HCT116 (cell line): ENCODE results near the gene ZNF674. TPM values are rescaled to one million over a fixed set of nuclear protein-coding genes. Genes with fewer than 3 reads are reported as not detected.

Source experiments
- ATAC-seq: fragments of 200-7000 bp; cut with Tn5 transposase; 2 replicates; pipeline ENCODE4 v1.9.1; 2020; ENCODE audit warnings: mild to moderate bottlenecking, moderate library complexity
- BruUV-seq: library from RNA; stranded (reverse); fragments of 400-500 nt; replicated peaks from 2 replicates; lab custom pipeline; 2021; lab: Mats Ljungman, UMichigan
- CTCF ChIA-PET: fragments of 300-600 bp; sonication (Branson Sonifier 250); formaldehyde crosslinking; loops from one replicate; lab custom pipeline; 2021; ENCODE audit warnings: antibody characterized with exemption; lab: Charles Lee
- POLR2A ChIA-PET: fragments of 300-600, 350-600 bp; sonication (Branson Sonifier 250); formaldehyde crosslinking; loops from one replicate; lab custom pipeline; 2021; ENCODE audit warnings: antibody characterized with exemption; lab: Charles Lee
- RAD21 ChIA-PET, 2 experiments: fragments of 300-600 bp; sonication (Branson Sonifier 250); formaldehyde crosslinking; loops; one replicate each; lab custom pipeline; 2023; ENCODE audit warnings: low total read pairs in 2 of 2; ENCODE audit not compliant: uncharacterized antibody in 2 of 2, unreplicated experiment in 2 of 2, low non-redundant PET in 1 of 2; lab: Charles Lee
- DNase-seq: peaks from one replicate; pipeline ENCODE4 v3.0.0-alpha.2; 2010; ENCODE audit warnings: low read depth, low spot score
- H2AFZ ChIP-seq: fragments of 200-600 bp; shearing (Covaris generic), sonication (generic); 2 replicates; pipeline ENCODE4 v1.6.1; 2017; ENCODE audit warnings: low read depth, mixed run types, mixed read lengths, antibody characterized with exemption, low read length; ENCODE audit not compliant: poor library complexity, severe bottlenecking
- H3K27ac ChIP-seq: 2 replicates; pipeline ENCODE4 v1.5.1; 2012; ENCODE audit warnings: low read depth, low read length
- H3K27me3 ChIP-seq: fragments of 200-600 bp; sonication (generic); 2 replicates; pipeline ENCODE4 v1.6.1; 2016; ENCODE audit warnings: mixed run types, low read length, mixed read lengths; ENCODE audit not compliant: insufficient read depth
- H3K36me3 ChIP-seq, 2 experiments: fragments of 200-500 bp in 1 of 2; fragments of 200-600 bp in 1 of 2; sonication (Bioruptor generic) in 1 of 2; sonication (generic) in 1 of 2; 2 replicates each; pipeline versions ENCODE4 v1.5.1 to v1.6.1; 2014 to 2016; ENCODE audit warnings: low read length in 2 of 2, inconsistent platforms in 1 of 2, mixed read lengths in 1 of 2, mixed run types in 1 of 2; ENCODE audit not compliant: insufficient read depth in 2 of 2, control insufficient read depth in 1 of 2
- H3K4me1 ChIP-seq, 2 experiments: fragments of 200-600 bp in 1 of 2; sonication (generic) in 1 of 2; 2 replicates each; pipeline versions ENCODE4 v1.5.1 to v1.6.1; 2012 to 2017; ENCODE audit warnings: low read length in 2 of 2, inconsistent platforms in 1 of 2, mild to moderate bottlenecking in 1 of 2, mixed read lengths in 1 of 2, mixed run types in 1 of 2, moderate library complexity in 1 of 2; ENCODE audit not compliant: insufficient read depth in 2 of 2, control insufficient read depth in 1 of 2
- H3K4me2 ChIP-seq: fragments of 200-600 bp; sonication (generic); 2 replicates; pipeline ENCODE4 v1.6.1; 2017; ENCODE audit warnings: mixed run types, low read length, mixed read lengths
- H3K4me3 ChIP-seq, 2 experiments: fragments of 200-600 bp in 1 of 2; sonication (generic) in 1 of 2; replicated peaks in 1 of 2; 2 replicates each; pipeline ENCODE4 v1.5.1; 2011 to 2016; ENCODE audit warnings: low read length in 2 of 2, control low read depth in 1 of 2, low read depth in 1 of 2, mild to moderate bottlenecking in 1 of 2, mixed read lengths in 1 of 2, mixed run types in 1 of 2
- H3K79me2 ChIP-seq: fragments of 200-600 bp; sonication (generic); 2 replicates; pipeline ENCODE4 v1.6.1; 2017; ENCODE audit warnings: mild to moderate bottlenecking, mixed run types, low read length, moderate library complexity, mixed read lengths; ENCODE audit not compliant: insufficient read depth
- H3K9ac ChIP-seq: fragments of 200-600 bp; sonication (generic); 2 replicates; pipeline ENCODE4 v1.6.1; 2016; ENCODE audit warnings: low read length, mixed read lengths
- H3K9me2 ChIP-seq: fragments of 200-600 bp; sonication (generic), shearing (Covaris generic); 2 replicates; pipeline ENCODE4 v1.6.1; 2017; ENCODE audit warnings: mixed run types, mild to moderate bottlenecking, moderate library complexity; ENCODE audit not compliant: insufficient read depth
- H3K9me3 ChIP-seq, 2 experiments: fragments of 200-500 bp in 1 of 2; fragments of 200-600 bp in 1 of 2; sonication (Bioruptor generic) in 1 of 2; sonication (generic) in 1 of 2; 2 replicates each; pipeline ENCODE4 v1.6.1; 2014 to 2017; ENCODE audit warnings: low read length in 2 of 2, mixed read lengths in 2 of 2, inconsistent platforms in 1 of 2, low read depth in 1 of 2, mild to moderate bottlenecking in 1 of 2, mixed run types in 1 of 2, moderate library complexity in 1 of 2; ENCODE audit not compliant: control insufficient read depth in 1 of 2, insufficient read depth in 1 of 2
- H4K20me1 ChIP-seq: fragments of 200-600 bp; sonication (generic), shearing (Covaris generic); 2 replicates; pipeline ENCODE4 v1.6.1; 2017; ENCODE audit warnings: mixed run types, mild to moderate bottlenecking, moderate library complexity; ENCODE audit not compliant: insufficient read depth
- CBX3 ChIP-seq: IDR thresholded peaks from 2 replicates; pipeline ENCODE4 v1.6.1; 2012; ENCODE audit warnings: low read depth
- CEBPB ChIP-seq: IDR thresholded peaks from 2 replicates; pipeline ENCODE4 v1.6.1; 2012; ENCODE audit warnings: low read depth
- ELF1 ChIP-seq: IDR thresholded peaks from 2 replicates; pipeline ENCODE4 v1.6.1; 2012; ENCODE audit warnings: low read depth, borderline replicate concordance
- EZH2 ChIP-seq: fragments of 200-600 bp; sonication (generic); IDR thresholded peaks from 2 replicates; pipeline ENCODE4 v1.6.1; 2017; ENCODE audit warnings: antibody characterized with exemption, mixed run types
- EZH2phosphoT487 ChIP-seq: fragments of 200-600 bp; IDR thresholded peaks from 2 replicates; pipeline ENCODE4 v1.6.1; 2018; ENCODE audit warnings: antibody characterized with exemption, borderline replicate concordance
- FOSL1 ChIP-seq: IDR thresholded peaks from 2 replicates; pipeline ENCODE4 v1.6.1; 2012; ENCODE audit warnings: low read depth
- MAX ChIP-seq: IDR thresholded peaks from 2 replicates; pipeline ENCODE4 v1.6.1; 2012
- RAD21 ChIP-seq: IDR thresholded peaks from 2 replicates; pipeline ENCODE4 v1.6.1; 2012; ENCODE audit warnings: low read depth, mild to moderate bottlenecking
- REST ChIP-seq: IDR thresholded peaks from 2 replicates; pipeline ENCODE4 v1.6.1; 2012; ENCODE audit warnings: low read depth
- SIN3A ChIP-seq: IDR thresholded peaks from 2 replicates; pipeline ENCODE4 v1.6.1; 2012; ENCODE audit warnings: low read depth
- SP1 ChIP-seq: IDR thresholded peaks from 2 replicates; pipeline ENCODE4 v1.6.1; 2012; ENCODE audit warnings: low read depth
- SRF ChIP-seq: IDR thresholded peaks from 2 replicates; pipeline ENCODE4 v1.6.1; 2012; ENCODE audit warnings: low read depth
- TCF7L2 ChIP-seq: IDR thresholded peaks from 2 replicates; pipeline ENCODE4 v1.7.0; 2011; ENCODE audit warnings: borderline replicate concordance, inconsistent platforms; ENCODE audit not compliant: insufficient read depth, insufficient read length; ENCODE audit errors: extremely low read depth
- ZFX ChIP-seq: fragments of 450-650 bp; IDR thresholded peaks from 2 replicates; pipeline ENCODE4 v1.6.1; 2017
- intact Hi-C: fragments of 100-400 bp; cut with micrococcal nuclease; formaldehyde crosslinking; loops from 2 replicates; pipeline ENCODE4 v1.10.0; 2022
- total RNA-seq: library from RNA; stranded (reverse); gene quantifications from one replicate; pipeline ENCODE4 v1.2.1, GENCODE V29; 2021; ENCODE audit not compliant: unreplicated experiment
- TF ChIP-seq, protein P1 (sequence below), 3 experiments: fragments of 200-600 bp in 1 of 3; sonication (generic) in 1 of 3; IDR thresholded peaks in 2 of 3; conservative IDR thresholded peaks in 1 of 3; 2 replicates each; pipeline ENCODE4 v1.5.1; 2012 to 2017; ENCODE audit warnings: low read depth in 2 of 3, low read length in 2 of 3, antibody characterized with exemption in 1 of 3, borderline replicate concordance in 1 of 3, control low read depth in 1 of 3, mild to moderate bottlenecking in 1 of 3, mixed read lengths in 1 of 3, mixed run types in 1 of 3, moderate library complexity in 1 of 3; ENCODE audit not compliant: insufficient read depth in 1 of 3
- TF ChIP-seq, protein P2 (sequence below): IDR thresholded peaks from 2 replicates; pipeline ENCODE4 v1.6.1; 2012

Gene ZNF674
- total RNA-seq, 1 experiment from 2014 or later = 5.2 TPM

GRCh38 chrX:46553935-46554334 lies 8.7 kb upstream of the ZNF674 start:
- ChIA-PET POLR2A (no interaction called here), RAD21 (no interaction called here), CTCF (no interaction called here)
- H2AFZ ChIP-seq = no peak overlapping the region
- H3K79me2 ChIP-seq = peaks cover 11% of the 10 kb centered on the region
- H3K36me3 ChIP-seq = no peaks in the 10 kb centered on the region
- no TSS peak for BruUV-seq
- H3K4me2 ChIP-seq = no peak overlapping the region
- no peak overlapping the region for H3K4me3 ChIP-seq
- no peak overlapping the region for H3K9ac ChIP-seq
- peaks cover 3 to 22% of the 10 kb centered on the region in 2 experiments; a peak in 2 of 4 replicates for H3K4me1 ChIP-seq
- no peak for ATAC-seq
- intact Hi-C loops = loop anchor here (2.0 kb wide), 1 partner anchor 133 kb away; no protein-coding TSS in a partner anchor
- no peaks in the 10 kb centered on the region for H3K9me2 ChIP-seq
- H3K9me3 ChIP-seq = no peaks in the 10 kb centered on the region
- no peak for DNase-seq
- no peaks in the 10 kb centered on the region for H4K20me1 ChIP-seq
- no peak overlapping the region for H3K27ac ChIP-seq
- TF ChIP-seq EZH2 = no peak
- TF ChIP-seq, protein P1, sequence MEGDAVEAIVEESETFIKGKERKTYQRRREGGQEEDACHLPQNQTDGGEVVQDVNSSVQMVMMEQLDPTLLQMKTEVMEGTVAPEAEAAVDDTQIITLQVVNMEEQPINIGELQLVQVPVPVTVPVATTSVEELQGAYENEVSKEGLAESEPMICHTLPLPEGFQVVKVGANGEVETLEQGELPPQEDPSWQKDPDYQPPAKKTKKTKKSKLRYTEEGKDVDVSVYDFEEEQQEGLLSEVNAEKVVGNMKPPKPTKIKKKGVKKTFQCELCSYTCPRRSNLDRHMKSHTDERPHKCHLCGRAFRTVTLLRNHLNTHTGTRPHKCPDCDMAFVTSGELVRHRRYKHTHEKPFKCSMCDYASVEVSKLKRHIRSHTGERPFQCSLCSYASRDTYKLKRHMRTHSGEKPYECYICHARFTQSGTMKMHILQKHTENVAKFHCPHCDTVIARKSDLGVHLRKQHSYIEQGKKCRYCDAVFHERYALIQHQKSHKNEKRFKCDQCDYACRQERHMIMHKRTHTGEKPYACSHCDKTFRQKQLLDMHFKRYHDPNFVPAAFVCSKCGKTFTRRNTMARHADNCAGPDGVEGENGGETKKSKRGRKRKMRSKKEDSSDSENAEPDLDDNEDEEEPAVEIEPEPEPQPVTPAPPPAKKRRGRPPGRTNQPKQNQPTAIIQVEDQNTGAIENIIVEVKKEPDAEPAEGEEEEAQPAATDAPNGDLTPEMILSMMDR (IDR thresholded peaks at IDR 0.05 in 2 of 3, conservative IDR thresholded peaks at IDR 0.05 in 1 of 3; ENCODE audit: borderline replicate concordance in 1 of 3, insufficient read depth in 1 of 3, low read depth in 2 of 3, low read length in 2 of 3) = no peak
- no peak for TF ChIP-seq CBX3
- TF ChIP-seq MAX = no peak
- no peak for TF ChIP-seq REST
- no peak for TF ChIP-seq EZH2phosphoT487
- no peak for TF ChIP-seq SRF
- TF ChIP-seq RAD21 = no peak
- TF ChIP-seq CEBPB = no peak
- TF ChIP-seq, protein P2, sequence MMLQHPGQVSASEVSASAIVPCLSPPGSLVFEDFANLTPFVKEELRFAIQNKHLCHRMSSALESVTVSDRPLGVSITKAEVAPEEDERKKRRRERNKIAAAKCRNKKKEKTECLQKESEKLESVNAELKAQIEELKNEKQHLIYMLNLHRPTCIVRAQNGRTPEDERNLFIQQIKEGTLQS = no peak
- no peak for TF ChIP-seq SIN3A
- no peak for TF ChIP-seq ELF1
- TF ChIP-seq ZFX = no peak
- no peak for TF ChIP-seq SP1
- TF ChIP-seq TCF7L2 = no peak
- TF ChIP-seq FOSL1 = no peak
- H3K27me3 ChIP-seq = no peaks in the 10 kb centered on the region
